Measurements from ENCODE around the gene SLX1A. TPM values are rescaled to one million over a fixed set of nuclear protein-coding genes. Genes with fewer than 3 reads are reported as not detected.
"Not testable (repeated sequence)": the region's sequence is repeated elsewhere in the genome, so short reads cannot be mapped to it uniquely, and the experiment has no call there.

Gene SLX1A
- total and polyA plus RNA-seq, 2 donors (not counting 1 experiment from before 2014, with no cell fraction given), result 64.6 to 108 TPM

DNA sequence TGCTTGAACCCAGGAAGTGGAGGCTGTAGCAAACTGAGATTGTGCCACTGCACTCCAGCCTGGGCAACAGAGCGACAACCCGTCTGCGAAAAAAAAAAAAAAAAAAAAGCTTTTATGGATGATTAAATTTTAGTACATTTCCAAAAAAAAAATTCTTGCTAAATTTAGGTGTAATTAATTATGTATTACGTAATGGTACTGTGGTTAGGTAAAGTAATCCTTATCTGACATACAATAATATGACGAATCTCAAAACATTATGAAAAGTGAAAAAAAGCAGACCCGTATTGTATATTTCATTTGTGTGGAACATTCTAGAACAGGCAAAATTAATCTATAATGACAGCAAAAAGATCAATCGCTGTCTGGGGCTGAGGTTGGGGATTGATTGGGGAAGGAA is 20.6 kb upstream of the SLX1A start:
- no peak overlapping the region for H3K27ac Mint-ChIP-seq
- POLR2A ChIA-PET, result interaction anchor here (0.7 kb wide), 1 partner anchor 18 kb away, joined by 4 read pairs; no protein-coding TSS in a partner anchor

DNA sequence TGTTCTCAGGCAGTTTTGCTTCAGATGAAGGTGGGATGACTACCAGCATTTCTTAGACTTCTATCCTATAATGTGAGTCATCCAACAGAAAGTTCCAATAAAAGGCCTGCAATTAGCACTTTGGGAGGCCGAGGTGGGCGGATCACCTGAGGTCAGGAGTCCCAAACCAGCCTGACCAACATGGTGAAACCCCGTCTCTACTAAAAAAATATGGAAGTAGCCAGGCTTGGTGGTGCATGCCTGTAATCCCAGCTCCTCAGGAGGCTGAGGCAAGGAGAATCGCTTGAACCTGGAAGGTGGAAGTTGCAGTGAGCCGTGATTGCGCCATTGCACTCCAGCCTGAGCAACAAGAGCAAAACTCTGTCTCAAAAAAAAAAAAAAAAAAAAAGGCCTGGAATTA is 16.8 kb upstream of the SLX1A start:
- H3K4me2 ChIP-seq (replicated peaks; ENCODE audit: low read depth, low read length, poor library complexity, severe bottlenecking); ATAC-seq (ENCODE audit: low read depth); H3K27ac ChIP-seq (ENCODE audit: low read length in 2 of 2); H3K9me3 ChIP-seq (ENCODE audit: control extremely low read depth in 1 of 3, control insufficient read depth in 2 of 3, insufficient read depth in 1 of 3, low read length in 2 of 3); H3K4me3 ChIP-seq (ENCODE audit: control extremely low read depth in 1 of 5, extremely low read depth in 1 of 5, insufficient read depth in 1 of 5, low read depth in 2 of 5, low read length in 4 of 5); H3K4me1 Mint-ChIP-seq; H3K36me3 ChIP-seq (replicated peaks in 1 of 2; ENCODE audit: control extremely low read depth in 1 of 2, control insufficient read depth in 1 of 2, extremely low read depth in 1 of 2, insufficient read depth in 2 of 2, low read length in 1 of 2); H3K27ac Mint-ChIP-seq; DNase-seq; H4K20me1 ChIP-seq (ENCODE audit: control insufficient read depth, insufficient read depth, low read length, poor library complexity, severe bottlenecking); H3K9ac ChIP-seq (ENCODE audit: low read length); intact Hi-C loops (cut with micrococcal nuclease); H3K4me3 Mint-ChIP-seq; H2AFZ ChIP-seq (ENCODE audit: insufficient read depth, low read depth, low read length, poor library complexity, severe bottlenecking); H3K9me3 Mint-ChIP-seq (ENCODE audit: insufficient read depth); H3K79me2 ChIP-seq (ENCODE audit: control insufficient read depth, insufficient read depth, low read length); CTCF ChIA-PET; H3K27me3 ChIP-seq (replicated peaks in 1 of 4; ENCODE audit: control extremely low read depth in 1 of 4, control insufficient read depth in 3 of 4, insufficient read depth in 4 of 4, low read length in 3 of 4); H3K27me3 Mint-ChIP-seq; H3K4me1 ChIP-seq (ENCODE audit: control insufficient read depth in 2 of 2, insufficient read depth in 2 of 2, low read length in 2 of 2): not testable (repeated sequence)
- POLR2A ChIA-PET, result interaction anchor here (0.7 to 0.9 kb wide), 3 partner anchors 34 to 123 kb away, joined by 3 to 10 read pairs (median 3); partner anchors contain the start of gene YPEL3
- 95% methylated on average over 4 of the region's 6 CpGs for WGBS (ENCODE audit: insufficient coverage)

More for the DNA sequence above, 20.6 kb upstream of the SLX1A start:
- Histone ChIP-seq H3K27ac (ENCODE audit: low read length in 2 of 2) (no peak overlapping the region), H3K9me3 (ENCODE audit: control extremely low read depth in 1 of 3, control insufficient read depth in 2 of 3, insufficient read depth in 1 of 3, low read length in 2 of 3) (no peaks in the 10 kb centered on the region), H4K20me1 (ENCODE audit: control insufficient read depth, insufficient read depth, low read length, poor library complexity, severe bottlenecking) (no peaks in the 10 kb centered on the region), H2AFZ (ENCODE audit: insufficient read depth, low read depth, low read length, poor library complexity, severe bottlenecking) (no peak overlapping the region), H3K36me3 (replicated peaks in 1 of 2; ENCODE audit: control extremely low read depth in 1 of 2, control insufficient read depth in 1 of 2, extremely low read depth in 1 of 2, insufficient read depth in 2 of 2, low read length in 1 of 2) (no peaks in the 10 kb centered on the region), H3K79me2 (ENCODE audit: control insufficient read depth, insufficient read depth, low read length) (no peaks in the 10 kb centered on the region), H3K27me3 (replicated peaks in 1 of 4; ENCODE audit: control extremely low read depth in 1 of 4, control insufficient read depth in 3 of 4, insufficient read depth in 4 of 4, low read length in 3 of 4) (no peaks in the 10 kb centered on the region), H3K4me1 (ENCODE audit: control insufficient read depth in 2 of 2, insufficient read depth in 2 of 2, low read length in 2 of 2) (no peaks in the 10 kb centered on the region), H3K4me2 (replicated peaks; ENCODE audit: low read depth, low read length, poor library complexity, severe bottlenecking) (no peak overlapping the region), H3K9ac (ENCODE audit: low read length) (no peak overlapping the region), H3K4me3 (ENCODE audit: control extremely low read depth in 1 of 5, extremely low read depth in 1 of 5, insufficient read depth in 1 of 5, low read depth in 2 of 5, low read length in 4 of 5) (no peak overlapping the region)
- TF ChIP-seq EZH2 (IDR thresholded peaks at IDR 0.05; ENCODE audit: borderline replicate concordance, insufficient read depth, low read depth, low read length, poor library complexity, severe bottlenecking), result no peak
- TF ChIP-seq, protein P1, sequence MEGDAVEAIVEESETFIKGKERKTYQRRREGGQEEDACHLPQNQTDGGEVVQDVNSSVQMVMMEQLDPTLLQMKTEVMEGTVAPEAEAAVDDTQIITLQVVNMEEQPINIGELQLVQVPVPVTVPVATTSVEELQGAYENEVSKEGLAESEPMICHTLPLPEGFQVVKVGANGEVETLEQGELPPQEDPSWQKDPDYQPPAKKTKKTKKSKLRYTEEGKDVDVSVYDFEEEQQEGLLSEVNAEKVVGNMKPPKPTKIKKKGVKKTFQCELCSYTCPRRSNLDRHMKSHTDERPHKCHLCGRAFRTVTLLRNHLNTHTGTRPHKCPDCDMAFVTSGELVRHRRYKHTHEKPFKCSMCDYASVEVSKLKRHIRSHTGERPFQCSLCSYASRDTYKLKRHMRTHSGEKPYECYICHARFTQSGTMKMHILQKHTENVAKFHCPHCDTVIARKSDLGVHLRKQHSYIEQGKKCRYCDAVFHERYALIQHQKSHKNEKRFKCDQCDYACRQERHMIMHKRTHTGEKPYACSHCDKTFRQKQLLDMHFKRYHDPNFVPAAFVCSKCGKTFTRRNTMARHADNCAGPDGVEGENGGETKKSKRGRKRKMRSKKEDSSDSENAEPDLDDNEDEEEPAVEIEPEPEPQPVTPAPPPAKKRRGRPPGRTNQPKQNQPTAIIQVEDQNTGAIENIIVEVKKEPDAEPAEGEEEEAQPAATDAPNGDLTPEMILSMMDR (IDR thresholded peaks at IDR 0.05), result no peak
- peaks cover 1% of the 10 kb centered on the region for H3K4me1 Mint-ChIP-seq
- no peaks in the 10 kb centered on the region for H3K27me3 Mint-ChIP-seq
- intact Hi-C loops (cut with micrococcal nuclease), result no loop called here
- H3K4me3 Mint-ChIP-seq, result no peak overlapping the region
- ATAC-seq (ENCODE audit: low read depth) (no peak), DNase-seq (no peak)
- WGBS (ENCODE audit: insufficient coverage), result no CpG with 5 or more reads among the region's 7 CpGs
- CTCF ChIA-PET, result interaction anchor here (0.6 kb wide), 1 partner anchor 82 kb away, joined by 3 read pairs; no protein-coding TSS in a partner anchor
- no peaks in the 10 kb centered on the region for H3K9me3 Mint-ChIP-seq (ENCODE audit: insufficient read depth)
